K562 (cell line): ENCODE results near the gene IMP4. TPM values are rescaled to one million over a fixed set of nuclear protein-coding genes. Genes with fewer than 3 reads are reported as not detected.

Experiments used
- ATAC-seq: fragments of 200-7000 bp; cut with Tn5 transposase; 3 replicates; pipeline ENCODE4 v1.9.1; 2020; ENCODE audit warnings: moderate library complexity
- BruUV-seq: library from RNA; stranded (reverse); fragments of 400-500 nt; replicated peaks from 2 replicates; lab custom pipeline; 2021; lab: Mats Ljungman, UMichigan
- CTCF ChIA-PET: fragments of 300-600 bp; formaldehyde crosslinking; extraction: SDS; loops from one replicate; lab custom pipeline; 2021; ENCODE audit warnings: low intra/inter-chr PET ratio; lab: Yijun Ruan, JAX
- POLR2A ChIA-PET: fragments of 300-600, 350-650 bp; sonication (Branson Sonifier 250); formaldehyde crosslinking; extraction: SDS; loops from one replicate; lab custom pipeline; 2021; ENCODE audit warnings: antibody characterized with exemption, inconsistent platforms; lab: Yijun Ruan, JAX
- DNase-seq, 4 experiments: peaks; one replicate each; pipeline versions ENCODE4 v3.0.0 to v3.0.0-alpha.2; 2011 to 2018; ENCODE audit warnings: low spot score in 3 of 4, mixed read lengths in 3 of 4; ENCODE audit errors: extremely low read depth in 1 of 4
- FAIRE-seq: peaks from 2 replicates; lab custom pipeline; 2011; peaks lifted over from hg19 to GRCh38; lab: Jason Lieb, UNC
- H2AFZ ChIP-seq: 2 replicates; pipeline ENCODE4 v1.6.0; 2011; ENCODE audit warnings: low read depth, low read length, control low read depth, inconsistent platforms
- H3K27ac ChIP-seq: fragments of 200-600 bp; 3 replicates; pipeline ENCODE4 v1.8.0; 2011; ENCODE audit warnings: low read depth, mild to moderate bottlenecking, control low read depth, inconsistent platforms, low read length, moderate library complexity, mixed read lengths; ENCODE audit errors: extremely low read depth
- H3K27me3 ChIP-seq, 2 experiments: fragments of 300-600 bp in 1 of 2; 2 replicates in 1 of 2; 3 replicates in 1 of 2; pipeline versions ENCODE4 v1.6.0 to v1.8.0; 2011; ENCODE audit warnings: inconsistent platforms in 2 of 2, low read length in 2 of 2, mild to moderate bottlenecking in 1 of 2, mixed read lengths in 1 of 2, moderate library complexity in 1 of 2; ENCODE audit not compliant: control insufficient read depth in 2 of 2, insufficient read depth in 2 of 2
- H3K36me3 ChIP-seq: fragments of 300-600 bp; 3 replicates; pipeline ENCODE4 v1.8.0; 2011; ENCODE audit warnings: mild to moderate bottlenecking, low read length, inconsistent platforms; ENCODE audit not compliant: control insufficient read depth, insufficient read depth
- H3K4me1 ChIP-seq, 2 experiments: fragments of 200-600 bp in 1 of 2; replicated peaks in 1 of 2; 2 replicates in 1 of 2; 3 replicates in 1 of 2; pipeline versions ENCODE4 v1.5.1 to v1.8.0; 2011; ENCODE audit warnings: inconsistent platforms in 2 of 2, low read length in 2 of 2, mild to moderate bottlenecking in 1 of 2, mixed read lengths in 1 of 2, moderate library complexity in 1 of 2; ENCODE audit not compliant: control insufficient read depth in 2 of 2, insufficient read depth in 2 of 2
- H3K4me2 ChIP-seq: 2 replicates; pipeline ENCODE4 v1.6.1; 2011; ENCODE audit warnings: low read length, control low read depth, inconsistent platforms, mixed read lengths; ENCODE audit not compliant: insufficient read depth
- H3K4me3 ChIP-seq: fragments of 200-600 bp; sonication (generic), shearing (Covaris generic); 2 replicates; pipeline ENCODE4 v1.5.1; 2016; ENCODE audit warnings: control low read depth, inconsistent platforms
- H3K79me2 ChIP-seq: fragments of 200-600 bp; 3 replicates; pipeline ENCODE4 v1.8.0; 2011; ENCODE audit warnings: low read length, inconsistent platforms; ENCODE audit not compliant: control insufficient read depth, insufficient read depth
- H3K9ac ChIP-seq, 2 experiments: 2 replicates each; pipeline versions ENCODE4 v1.6.0 to v1.6.1; 2011; ENCODE audit warnings: low read depth in 2 of 2, low read length in 2 of 2, control low read depth in 1 of 2, inconsistent platforms in 1 of 2, mild to moderate bottlenecking in 1 of 2, mixed read lengths in 1 of 2; ENCODE audit not compliant: insufficient read depth in 1 of 2
- H3K9me1 ChIP-seq: one replicate; pipeline ENCODE4 v1.6.0; 2011; ENCODE audit warnings: inconsistent platforms, mild to moderate bottlenecking, low read length, moderate library complexity; ENCODE audit not compliant: control insufficient read depth, insufficient read depth
- H3K9me3 ChIP-seq: replicated peaks from 2 replicates; pipeline ENCODE4 v1.5.1; 2011; ENCODE audit warnings: low read depth, low read length, inconsistent platforms; ENCODE audit not compliant: control insufficient read depth, insufficient read depth
- H4K20me1 ChIP-seq: replicated peaks from 2 replicates; pipeline ENCODE4 v1.6.1; 2011; ENCODE audit warnings: low read length, inconsistent platforms, mixed read lengths; ENCODE audit not compliant: control insufficient read depth, insufficient read depth
- KDM4B ChIP-seq, 2 experiments: fragments of 450-650 bp in 1 of 2; sonication (generic) in 1 of 2; IDR thresholded peaks; 2 replicates each; pipeline ENCODE4 v1.6.1; 2016 to 2017; ENCODE audit warnings: borderline replicate concordance in 2 of 2, antibody characterized with exemption in 1 of 2, low read depth in 1 of 2, mild to moderate bottlenecking in 1 of 2
- PHF20 ChIP-seq: fragments of 450-650 bp; IDR thresholded peaks from 2 replicates; pipeline ENCODE4 v1.6.1; 2018; ENCODE audit not compliant: partially characterized antibody
- POU5F1 ChIP-seq: fragments of 150-350 bp; IDR thresholded peaks from 2 replicates; pipeline ENCODE4 v1.6.1; 2014; ENCODE audit warnings: borderline replicate concordance, low read length, low read depth, mild to moderate bottlenecking; ENCODE audit not compliant: partially characterized antibody
- SIN3B ChIP-seq: fragments of 450-650 bp; IDR thresholded peaks from 2 replicates; pipeline ENCODE4 v1.6.1; 2017; ENCODE audit warnings: low read depth, mild to moderate bottlenecking, moderate library complexity
- ZFX ChIP-seq: sonication (generic); formaldehyde crosslinking; IDR thresholded peaks from 2 replicates; pipeline ENCODE4 v1.8.0; 2022; ENCODE audit warnings: mild to moderate bottlenecking, missing genetic modification reagents, moderate library complexity
- WGBS: fragments of 100-300 bp; shearing (Covaris generic); methylation state at CpG from one replicate; pipeline ENCODE4 v1.1.6; 2016; ENCODE audit warnings: low coverage, mixed read lengths; ENCODE audit not compliant: insufficient coverage; ENCODE audit errors: missing lambda C conversion rate; 5-methylcytosine and 5-hydroxymethylcytosine counted together
- in situ Hi-C: fragments of 300-500 bp; cut with MboI; formaldehyde crosslinking; loops from 4 replicates; pipeline ENCODE4 v1.15.0; 2018; ENCODE audit warnings: inconsistent platforms, mixed read lengths
- intact Hi-C: fragments of 100-400 bp; cut with micrococcal nuclease; formaldehyde crosslinking; loops from 2 replicates; pipeline ENCODE4 v1.14.2; 2022
- polyA plus RNA-seq, 8 experiments: library from polyadenylated mRNA; depleted of rRNA in 4 of 8; stranded (reverse) in 5 of 8; unstranded in 3 of 8; fragments of >200 nt; fragmentation: Nextera tagmentation in 2 of 8; fragmentation: Illumina TruSeq in 1 of 8; extraction: Ambion mirVana in 2 of 8; extraction: Trizol in 1 of 8; gene quantifications; 2 replicates each; pipeline versions ENCODE4 v1.2.1 to v1.2.3, GENCODE V29; 2011 to 2014; ENCODE audit warnings: inconsistent platforms in 1 of 8, missing spikeins in 1 of 8
- total RNA-seq, 7 experiments: library from RNA; depleted of rRNA in 6 of 7; stranded (reverse); fragments of >200 nt in 6 of 7; fragmentation: Illumina TruSeq in 2 of 7; extraction: Trizol in 2 of 7; gene quantifications; 2 replicates each; pipeline versions ENCODE4 v1.2.1 to v1.2.3, GENCODE V29; 2011 to 2021; ENCODE audit warnings: low replicate concordance in 1 of 7

IMP4 gene
- total and polyA plus RNA-seq, 9 of the 15 experiments (the other 6 are each of a cell fraction or from before 2014, with no cell fraction given) = 35.4 to 209 (median 100.0) TPM

DNA sequence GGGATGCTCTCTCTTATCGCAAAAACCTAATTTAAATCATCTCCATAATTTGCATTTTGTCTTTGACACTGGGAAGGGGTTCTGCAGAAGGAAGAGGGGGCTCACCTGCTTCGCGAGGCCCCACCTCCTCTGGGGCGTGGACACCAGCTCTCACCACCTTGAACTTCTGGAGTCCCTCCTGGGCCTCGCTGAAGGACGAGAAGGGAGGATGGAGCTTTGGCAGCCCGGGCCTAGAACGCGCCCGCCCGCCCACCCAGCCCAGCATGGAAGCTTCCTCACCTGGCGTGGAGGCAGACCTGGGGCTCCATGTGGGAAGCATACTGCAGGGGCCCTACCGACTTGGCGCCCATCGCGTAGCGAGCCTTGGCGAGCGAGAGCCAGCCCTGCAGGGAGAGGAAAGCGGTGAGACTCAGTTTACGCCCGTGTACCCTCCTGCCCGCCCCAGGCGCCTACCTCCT is 1.1 kb upstream of the IMP4 start:
- POLR2A ChIA-PET = interaction anchor here (0.8 to 6.1 kb wide), 8 partner anchors 8 to 867 kb away, joined by 3 to 63 read pairs (median 4); partner anchors contain the start of gene PTPN18
- H4K20me1 ChIP-seq = no peaks in the 10 kb centered on the region
- peak overlapping the region; percentile 95 for H2AFZ ChIP-seq
- TF ChIP-seq POU5F1 (no peak), KDM4B (IDR thresholded peaks at IDR 0.05; ENCODE audit: borderline replicate concordance in 2 of 2, low read depth in 1 of 2) (0 out of 4 replicates have a peak, but pooled peaks of 1 of the 2 experiments have one; percentile 6), SIN3B (0 out of 2 replicates have a peak, but pooled peaks have one; percentile 10), PHF20 (peak; percentile 6), ZFX (CRISPR knock-in tag) (peak; percentile 8; the same call in 1 of the 2 replicates)
- no TSS peak for BruUV-seq
- H3K4me1 ChIP-seq = peaks cover 40 to 58% of the 10 kb centered on the region in 2 experiments
- H3K79me2 ChIP-seq = peaks cover 48% of the 10 kb centered on the region
- no peaks in the 10 kb centered on the region for H3K9me3 ChIP-seq
- peak overlapping the region; percentile 57 to 92 for H3K9ac ChIP-seq
- peak overlapping the region; percentile 78 for H3K27ac ChIP-seq
- intact Hi-C loops (loop anchor here (1.0 to 10.0 kb wide), 4 partner anchors 31 to 866 kb away; partner anchors contain the start of genes MZT2B, POTEE and SMPD4), in situ Hi-C loops (loop anchor here (25.0 kb wide), 2 partner anchors 896 to 1171 kb away; no protein-coding TSS in a partner anchor)
- H3K4me2 ChIP-seq = peak overlapping the region; percentile 67
- peaks cover 45% of the 10 kb centered on the region for H3K36me3 ChIP-seq
- no peak for FAIRE-seq
- H3K27me3 ChIP-seq = no peaks in the 10 kb centered on the region
- H3K9me1 ChIP-seq = no peaks in the 10 kb centered on the region
- CTCF ChIA-PET = no interaction called here
- H3K4me3 ChIP-seq = peak overlapping the region; percentile 59
- peak; percentile 29 to 60 (median 35) for DNase-seq
- 0% methylated on average over 14 of the region's 24 CpGs for WGBS
- no peak for ATAC-seq
